ENCODE measurements around the gene CPN1.

The CPN1 gene

DNA sequence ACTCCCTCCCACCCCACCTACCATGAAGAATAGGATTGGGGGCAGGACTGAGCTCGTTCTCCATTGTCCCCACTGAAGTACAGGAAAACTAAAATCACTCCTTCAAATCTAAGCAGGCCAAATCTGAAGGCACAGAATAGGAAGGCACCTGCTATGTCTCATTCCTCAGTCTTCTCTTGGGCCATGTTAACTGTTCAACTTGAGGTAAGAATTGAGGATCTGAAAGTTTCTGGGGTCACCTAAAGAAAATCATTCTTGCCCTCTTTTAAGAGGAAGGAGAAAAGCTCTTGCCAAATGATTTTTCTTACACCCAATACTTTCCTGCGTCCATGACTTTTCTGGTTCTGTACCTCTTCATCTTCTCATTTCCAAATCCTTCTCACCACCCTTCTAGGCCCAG is 4.9 kb downstream of the CPN1 start:
- no peak for DNase-seq (ENCODE audit: low spot score)

DNA sequence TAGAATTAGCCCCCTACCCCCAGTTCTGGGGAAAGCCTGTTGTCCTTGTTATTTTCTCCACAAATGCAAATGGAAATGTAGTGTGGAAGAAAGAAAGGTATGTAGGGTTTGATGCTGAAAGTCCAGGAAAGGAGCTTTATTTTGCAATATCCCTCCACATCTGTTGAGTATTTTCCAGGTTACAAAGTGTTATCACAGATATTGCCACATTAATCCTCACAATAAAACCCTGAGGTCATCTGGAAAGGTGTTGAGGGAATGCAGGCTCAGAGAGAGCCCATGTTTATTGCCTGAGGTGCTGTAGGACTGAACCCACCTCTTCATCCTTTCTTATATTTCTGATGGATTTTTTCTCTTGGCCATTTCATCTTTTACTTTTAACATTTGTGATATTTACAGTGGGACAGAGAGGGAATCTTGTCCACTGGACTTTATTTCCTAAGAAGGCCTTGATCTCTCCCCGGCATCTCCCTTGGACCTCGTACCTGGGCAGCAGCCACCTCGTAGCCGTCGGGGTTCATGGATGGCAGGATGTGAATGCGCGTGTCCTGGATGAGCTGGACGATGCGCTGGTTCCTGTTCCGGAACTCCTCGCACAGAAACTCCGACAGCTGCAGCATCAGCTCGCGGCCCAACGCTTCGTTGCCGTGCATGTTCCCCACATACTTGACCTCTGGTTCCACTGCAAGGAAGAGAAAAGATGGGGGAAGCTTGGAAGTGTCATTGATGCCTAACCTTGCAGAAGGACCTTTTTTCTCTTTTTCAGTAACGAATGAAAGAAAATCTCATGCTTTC is 6.0 kb downstream of the CPN1 start:
- no peak for DNase-seq (ENCODE audit: low spot score)

DNA sequence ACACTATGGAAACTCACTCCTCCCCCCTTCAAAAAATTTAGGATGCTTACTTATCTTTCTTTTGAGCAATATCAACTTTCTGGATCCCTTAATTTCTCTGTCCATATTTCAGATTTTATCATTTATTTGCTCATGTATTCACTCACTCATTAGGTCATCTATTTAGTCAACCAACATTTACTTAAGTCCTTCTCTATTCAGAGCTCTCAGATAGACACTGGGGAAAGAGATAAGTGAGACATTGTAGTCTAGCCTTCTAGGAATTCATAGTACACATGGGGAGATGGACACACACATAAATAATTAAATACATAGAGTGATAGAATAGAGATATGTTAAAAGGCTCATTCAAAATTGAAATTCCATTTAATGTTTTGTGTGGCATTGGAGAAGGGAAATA is 9.2 kb downstream of the CPN1 start:
- DNase-seq (ENCODE audit: low spot score), result no peak

DNA sequence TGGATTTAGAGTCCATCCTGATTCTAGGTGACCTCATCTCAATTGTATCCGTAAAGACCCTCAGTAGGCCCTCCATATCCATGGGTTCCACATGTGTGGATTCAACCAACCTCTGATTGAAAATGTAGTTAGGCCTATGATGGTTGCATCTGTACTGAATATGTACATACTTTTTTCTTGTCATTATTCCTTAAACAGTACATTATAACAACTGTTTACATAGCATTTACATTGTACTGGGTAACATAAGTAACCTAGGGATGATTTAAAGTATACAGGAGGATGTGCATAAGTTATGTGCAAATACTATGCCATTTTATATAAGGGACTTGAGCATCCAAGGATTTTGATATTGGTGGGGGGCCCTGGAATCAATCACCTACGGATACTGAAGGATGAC is 10.1 kb downstream of the CPN1 start:
- DNase-seq (ENCODE audit: low spot score), result no peak

DNA sequence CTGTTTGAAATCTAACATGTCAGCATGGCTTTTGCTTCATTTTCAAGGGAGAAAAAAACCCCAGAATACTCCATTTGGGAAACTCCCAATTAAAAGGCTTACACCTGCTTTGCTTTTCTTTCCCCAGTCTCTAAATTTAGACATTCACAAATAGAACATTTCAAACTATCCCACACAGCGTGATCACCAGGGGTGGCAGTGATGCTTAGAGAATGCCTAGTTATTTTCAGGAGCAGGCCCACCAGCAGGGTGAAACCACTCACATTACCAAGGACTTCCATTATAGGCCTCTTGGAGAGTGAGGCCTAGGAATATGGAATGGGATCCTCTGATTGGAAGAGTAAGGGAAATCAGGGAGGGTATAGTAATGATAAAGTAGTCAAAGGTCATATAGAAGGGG is 14.2 kb downstream of the CPN1 start:
- DNase-seq (ENCODE audit: low spot score), result no peak

DNA sequence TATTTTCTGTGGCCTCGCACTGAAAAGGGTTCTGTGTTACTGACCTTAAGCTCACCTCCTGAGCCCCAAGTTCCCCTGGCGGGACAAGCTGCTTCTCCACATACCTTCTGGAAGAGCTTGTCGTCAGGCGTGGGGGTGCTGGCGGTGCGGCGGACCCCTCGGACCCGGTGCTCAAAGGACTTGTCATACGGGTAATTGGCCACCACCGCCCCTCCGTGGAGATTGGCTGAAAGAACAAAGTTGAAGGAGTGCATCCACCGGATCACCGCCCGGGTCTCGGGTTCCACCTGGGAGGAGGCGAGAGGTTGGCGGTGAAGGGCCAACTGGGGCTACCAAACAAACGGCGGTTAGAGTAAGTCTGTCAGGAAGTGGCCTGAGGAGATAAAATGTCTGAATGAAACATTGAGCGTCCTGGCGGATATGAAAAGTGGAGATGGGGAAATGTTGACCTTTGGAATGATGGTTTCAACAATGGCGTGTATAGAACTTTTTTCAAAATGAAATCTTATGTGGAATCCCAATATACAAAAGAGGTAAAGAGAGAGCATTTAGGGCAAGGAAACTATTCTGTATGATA is 16.5 kb downstream of the CPN1 start:
- DNase-seq (ENCODE audit: low spot score), result peak; percentile 45

DNA sequence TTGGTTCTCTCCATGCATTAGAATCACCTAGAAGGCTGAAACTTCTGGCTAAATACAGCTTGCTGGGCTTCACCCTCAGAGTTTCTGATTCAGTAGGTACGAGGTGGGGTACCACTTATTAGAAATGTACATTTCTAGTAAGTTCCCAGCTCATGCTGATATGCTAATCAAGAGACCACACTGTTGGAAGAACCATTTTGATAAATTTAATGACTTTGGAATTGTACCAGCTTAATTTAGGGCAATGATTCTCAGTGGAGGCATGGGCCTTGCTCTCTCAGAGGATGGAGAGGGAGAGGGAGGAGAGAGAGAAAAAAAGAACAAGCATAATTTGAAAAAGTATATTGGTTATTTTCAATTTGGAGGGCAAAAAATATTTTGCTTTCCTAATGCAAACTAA is 20.3 kb downstream of the CPN1 start:
- no peak for DNase-seq (ENCODE audit: low spot score)

DNA sequence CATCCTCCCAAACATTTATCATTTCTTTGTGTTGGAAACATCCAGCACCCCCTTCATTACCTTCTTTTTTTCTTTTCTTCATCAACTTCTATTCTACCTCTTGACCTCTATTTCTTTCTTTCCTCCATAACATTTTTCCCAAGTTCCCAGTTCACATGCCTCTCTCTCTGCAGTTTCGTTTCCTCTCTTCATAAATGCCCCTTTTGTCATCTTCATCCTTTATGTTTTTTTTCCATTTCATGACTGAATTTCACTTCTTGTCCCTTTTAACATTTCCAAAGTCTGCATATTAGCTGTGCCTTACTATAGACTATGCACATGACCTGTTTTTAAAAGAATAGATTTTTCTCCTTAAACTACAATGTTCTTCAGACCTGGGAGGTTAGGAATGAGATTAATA is 23.7 kb downstream of the CPN1 start:
- peak; percentile 28 for DNase-seq (ENCODE audit: low spot score)

DNA sequence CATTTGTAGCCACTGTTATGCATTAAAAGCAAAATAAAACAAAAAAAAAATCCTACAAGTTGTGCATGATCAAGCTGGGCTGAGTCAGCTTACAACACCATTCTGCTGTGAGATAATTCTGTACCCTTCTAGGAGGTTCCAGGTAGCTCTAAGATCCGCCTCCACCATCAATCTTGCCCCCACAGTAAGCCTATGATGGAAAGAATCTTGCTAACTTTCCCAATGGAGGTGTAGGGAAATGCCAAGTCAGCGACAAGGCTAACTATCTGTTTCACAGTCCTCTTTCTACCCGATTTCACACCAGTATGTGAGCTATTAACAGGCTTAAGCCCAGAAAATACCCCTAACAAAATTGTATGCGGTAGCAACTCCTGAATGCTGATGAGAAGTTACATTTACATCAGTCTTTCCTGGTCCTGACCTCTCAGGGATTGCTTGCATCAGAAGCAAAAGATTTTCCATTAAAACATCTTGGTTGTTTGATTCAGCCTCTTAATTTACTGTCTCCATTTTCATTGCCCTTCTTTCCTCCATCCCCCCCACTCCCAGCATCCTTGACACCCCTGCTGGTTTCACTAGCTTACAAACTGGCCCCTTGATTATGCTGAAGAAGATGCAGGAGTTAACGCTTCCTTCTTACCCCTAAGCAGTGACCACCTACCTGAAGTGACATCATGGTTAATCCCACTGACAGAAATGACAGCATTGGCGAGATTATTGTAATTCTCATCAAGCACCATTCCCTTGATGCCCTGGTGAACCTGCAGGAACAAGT is 27.8 kb downstream of the CPN1 start:
- no peak for DNase-seq (ENCODE audit: low spot score)

DNA sequence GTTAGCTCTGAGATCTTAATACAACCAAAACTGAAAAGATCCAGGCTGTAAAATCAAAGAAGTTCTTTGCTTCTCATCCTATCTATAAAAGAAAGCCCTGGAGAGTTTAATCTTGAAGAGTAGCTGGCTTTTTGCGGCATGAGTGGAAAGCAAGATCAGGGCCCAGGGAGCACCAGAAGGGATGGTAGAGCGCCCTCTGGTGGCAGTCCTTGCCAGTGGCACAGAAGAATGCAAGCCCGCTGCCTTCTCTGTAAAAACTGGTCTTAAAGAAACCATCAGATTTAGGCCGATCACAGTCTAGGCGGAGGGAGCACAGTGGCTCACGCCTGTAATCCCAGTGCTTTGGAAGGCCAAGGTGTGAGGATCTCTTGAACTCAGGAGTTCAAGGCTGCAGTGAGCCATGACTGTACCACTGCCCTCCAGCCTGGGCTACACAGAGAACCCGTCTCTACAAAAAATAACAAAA is 35.6 kb downstream of the CPN1 start:
- peak; percentile 44 for DNase-seq (ENCODE audit: low spot score)

DNA sequence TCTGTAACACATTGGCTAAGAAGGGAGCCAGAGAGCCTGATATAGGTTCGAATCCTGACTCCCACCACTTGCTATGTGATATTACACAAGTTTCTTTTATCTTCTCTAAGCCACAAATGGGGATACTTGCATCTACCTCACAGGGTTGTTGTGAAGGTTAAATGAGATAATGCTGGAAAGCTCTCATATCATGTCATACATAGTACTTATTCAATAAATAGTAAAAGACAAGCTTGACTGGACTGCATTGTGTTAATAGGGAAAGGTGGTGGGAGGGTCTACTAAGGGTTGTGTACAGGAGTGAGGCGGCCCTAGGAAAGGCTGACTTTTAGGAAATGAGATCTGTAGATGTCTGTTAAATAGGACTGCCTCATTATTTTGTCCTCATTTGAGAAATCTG is 36.1 kb downstream of the CPN1 start:
- no peak for DNase-seq (ENCODE audit: low spot score)

DNA sequence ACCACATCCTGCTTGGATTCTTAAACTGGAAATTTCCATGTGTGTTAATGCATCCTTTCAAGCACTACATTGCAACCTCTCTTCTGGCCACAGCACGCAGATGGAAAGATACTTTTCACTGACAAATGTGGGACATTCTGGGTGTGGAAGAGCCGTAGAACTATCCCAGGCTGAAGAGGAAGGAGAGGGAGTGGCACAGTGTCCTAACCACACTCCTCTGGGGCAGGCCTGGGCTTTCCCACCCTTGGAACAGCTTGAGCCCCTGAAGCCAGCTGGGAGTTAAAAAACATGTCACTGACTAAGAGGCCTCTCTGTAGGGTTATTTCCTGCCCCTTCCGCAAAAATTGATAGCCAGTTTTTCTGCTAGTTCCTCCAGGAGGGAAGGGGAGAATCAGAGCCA is 37.9 kb downstream of the CPN1 start:
- DNase-seq (ENCODE audit: low spot score), result no peak

DNA sequence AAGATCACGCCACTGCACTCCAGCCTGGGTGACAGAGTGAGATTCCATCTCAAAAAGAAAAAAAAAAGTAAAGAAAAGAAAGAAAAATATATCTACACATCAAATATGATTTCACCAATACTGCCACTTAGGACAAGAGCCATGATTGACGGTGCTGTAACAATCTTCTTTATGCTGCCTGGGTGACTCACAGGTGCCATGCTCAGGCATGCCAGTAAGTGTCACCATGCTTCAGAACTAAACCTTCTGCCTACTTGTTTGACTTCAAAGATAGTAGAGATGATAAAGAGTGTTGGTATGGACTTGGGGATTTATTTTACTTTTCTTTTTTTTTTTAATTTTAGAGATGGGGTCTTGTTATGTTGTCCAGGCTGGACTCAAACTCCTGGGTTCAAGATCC is 38.3 kb downstream of the CPN1 start:
- DNase-seq (ENCODE audit: low spot score), result no peak

DNA sequence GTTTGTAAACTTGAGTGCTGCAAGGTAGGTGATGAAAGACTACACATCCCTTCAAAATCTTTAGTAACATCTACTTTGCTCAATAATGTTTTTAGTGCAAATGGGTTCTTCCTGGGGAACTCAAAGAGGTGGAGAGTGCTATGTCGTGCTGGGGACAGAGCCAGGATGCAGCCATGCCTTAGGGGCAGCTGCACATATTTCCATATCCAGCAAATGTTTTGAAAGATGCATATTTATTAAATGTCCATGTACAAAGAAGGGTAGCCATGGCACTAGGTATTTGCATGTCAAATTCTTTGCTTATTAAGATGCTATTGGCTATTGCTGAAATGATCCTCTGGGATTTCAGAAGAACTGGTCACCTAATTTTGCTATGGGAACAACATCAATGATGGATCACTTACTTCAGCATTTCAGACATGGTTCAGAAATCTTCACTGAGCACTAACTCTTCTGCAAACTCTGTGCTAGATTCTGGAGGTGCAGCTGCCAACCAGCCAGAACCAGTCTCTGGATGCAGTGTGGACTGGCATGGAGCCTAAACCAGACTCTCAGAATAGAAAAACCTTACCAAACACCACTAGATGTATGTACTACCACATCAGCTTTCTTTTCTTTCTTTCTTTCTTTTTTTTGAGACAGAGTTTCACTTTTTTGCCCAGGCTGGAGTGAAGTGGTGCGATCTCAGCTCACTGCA is 40.2 kb downstream of the CPN1 start:
- no peak for DNase-seq (ENCODE audit: low spot score)

DNA sequence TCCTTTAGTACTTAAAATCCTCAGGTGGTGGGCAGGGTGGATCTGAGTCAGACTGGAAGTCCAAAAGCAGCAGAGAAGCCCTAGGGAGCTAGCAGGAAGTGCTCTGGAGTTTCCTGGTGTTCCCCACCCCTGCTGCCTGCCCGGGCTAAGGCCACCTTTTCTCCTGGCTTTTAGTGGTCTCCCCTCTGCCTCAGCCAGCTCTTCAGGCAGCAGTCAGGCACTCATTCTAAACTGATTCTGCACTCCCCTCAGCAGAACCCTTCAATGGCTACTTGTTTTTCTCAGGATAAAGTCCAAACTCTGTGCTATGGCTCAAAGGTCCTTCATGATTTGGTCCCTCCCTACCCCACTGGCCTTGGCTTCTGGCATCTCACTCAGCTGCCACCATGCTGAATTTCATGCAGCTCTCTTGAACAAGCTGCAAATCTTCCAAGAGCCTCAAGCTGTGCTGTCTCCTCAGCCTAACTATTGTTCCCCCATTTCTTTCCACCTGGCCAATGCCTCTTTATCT is 43.1 kb downstream of the CPN1 start:
- no peak for DNase-seq (ENCODE audit: low spot score)

DNA sequence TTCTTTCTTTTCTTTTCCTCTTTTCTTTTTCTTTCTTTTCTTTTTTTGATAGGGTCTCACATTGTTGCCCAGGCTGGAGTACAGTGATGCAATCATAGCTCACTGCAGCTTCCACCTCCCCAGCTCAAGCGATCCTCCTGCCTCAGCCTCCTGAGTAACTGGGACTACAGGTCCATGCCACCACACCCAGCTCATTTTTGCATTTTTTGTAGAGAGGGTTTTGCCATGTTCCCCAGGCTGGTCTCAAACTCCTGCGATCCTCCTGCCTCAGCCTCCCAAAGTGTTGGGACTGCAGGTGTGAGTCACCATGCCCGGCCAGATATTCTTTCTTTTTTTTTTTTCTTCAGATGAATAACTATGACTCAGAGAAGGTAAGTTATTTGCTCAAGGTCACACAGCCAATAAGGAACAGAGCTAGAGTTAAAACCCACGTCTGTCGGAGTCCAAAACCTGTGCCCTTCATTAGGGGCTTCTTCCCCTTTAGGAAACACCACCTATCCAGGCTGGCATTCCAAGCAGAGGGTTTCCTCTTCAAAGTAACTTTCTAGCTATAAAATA is 43.8 kb downstream of the CPN1 start:
- DNase-seq (ENCODE audit: low spot score), result no peak

DNA sequence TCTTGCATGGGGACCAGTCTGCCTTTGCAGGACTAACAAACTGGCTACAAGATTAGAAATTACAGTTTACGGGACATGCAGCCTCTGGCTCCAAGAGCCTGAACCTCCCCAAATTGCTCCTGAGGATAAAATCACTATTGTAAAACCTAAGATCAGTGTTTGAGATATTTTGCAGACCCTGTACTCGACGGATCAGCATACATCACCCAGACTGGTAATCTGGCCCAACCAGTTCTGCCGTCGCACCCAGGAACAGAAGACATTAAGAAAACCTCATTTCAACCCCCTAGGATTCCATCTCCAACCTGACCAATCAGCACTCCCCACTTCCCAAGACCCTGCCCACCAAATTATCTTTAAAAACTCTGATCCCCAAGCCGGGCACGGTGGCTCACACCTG is 44.8 kb downstream of the CPN1 start:
- no peak for DNase-seq (ENCODE audit: low spot score)

DNA sequence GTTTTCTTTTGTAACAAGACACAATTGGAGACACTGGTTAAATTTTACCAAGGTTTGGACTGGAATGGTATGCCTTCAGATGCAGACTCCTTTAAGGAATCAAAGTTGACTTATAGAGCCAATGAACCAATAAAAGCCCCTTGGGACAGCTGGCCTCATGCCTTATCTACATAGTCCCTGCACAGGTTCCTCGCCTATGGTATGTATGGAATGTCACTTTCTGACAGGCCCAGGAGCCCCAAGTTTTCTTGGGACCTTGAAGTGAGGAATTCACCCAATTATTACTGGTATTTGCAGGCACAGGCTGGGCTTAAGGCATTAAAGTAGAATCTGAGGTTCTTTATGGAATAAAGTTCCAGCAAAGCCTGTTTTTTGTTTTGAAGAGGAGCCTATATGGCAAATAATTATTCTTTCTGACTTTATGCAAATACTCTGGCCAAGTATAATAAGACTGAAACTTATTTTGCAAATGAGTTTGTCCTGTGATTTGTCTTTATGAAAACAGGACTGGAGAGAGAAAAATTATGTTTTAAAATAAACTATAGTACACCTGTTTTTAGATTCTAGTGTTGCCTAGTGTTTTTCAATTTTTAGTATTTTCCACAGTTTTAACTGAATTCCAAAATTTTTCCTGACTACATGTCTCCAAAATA is 47.8 kb downstream of the CPN1 start:
- no peak for DNase-seq (ENCODE audit: low spot score)

DNA sequence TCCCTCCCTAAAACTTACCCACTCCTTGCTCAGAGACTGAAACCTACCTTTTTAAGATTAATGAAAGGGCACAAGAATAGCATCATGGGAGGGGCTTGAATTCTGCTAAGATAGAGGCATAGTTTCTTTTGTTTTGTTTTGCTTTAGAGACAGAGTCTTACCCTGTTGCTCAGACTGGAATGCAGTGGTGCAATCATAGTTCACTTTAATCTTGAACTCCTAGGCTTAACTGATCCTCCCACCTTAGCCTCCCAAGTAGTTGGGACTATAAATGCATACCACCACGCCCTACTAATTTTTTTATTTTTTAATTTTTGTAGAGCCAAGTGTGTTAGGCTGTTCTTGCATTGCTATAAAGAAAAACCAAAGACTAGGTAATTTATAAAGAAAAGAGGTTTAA is 54.3 kb downstream of the CPN1 start:
- no peak for DNase-seq (ENCODE audit: low spot score)

DNA sequence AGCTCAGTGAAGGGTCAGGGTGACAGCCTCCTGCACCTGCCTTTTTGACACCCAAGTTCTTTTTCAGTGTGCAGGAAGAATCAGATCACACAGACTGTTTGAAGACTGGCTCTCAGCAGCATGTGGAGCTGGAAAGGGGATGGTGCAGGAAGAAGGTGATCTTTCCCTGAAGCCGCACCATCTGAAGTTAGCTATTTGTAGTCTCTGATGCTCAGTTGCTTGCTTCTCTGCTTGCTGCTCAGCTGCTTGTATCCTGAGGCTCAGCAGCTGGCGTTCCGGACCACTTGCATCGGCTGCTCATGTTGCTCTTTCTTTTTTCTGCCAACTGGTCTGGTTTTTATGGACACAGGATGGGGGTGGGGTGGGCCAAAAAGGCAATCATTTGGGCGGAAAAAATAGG is 56.1 kb downstream of the CPN1 start:
- DNase-seq (ENCODE audit: low spot score), result no peak

DNA sequence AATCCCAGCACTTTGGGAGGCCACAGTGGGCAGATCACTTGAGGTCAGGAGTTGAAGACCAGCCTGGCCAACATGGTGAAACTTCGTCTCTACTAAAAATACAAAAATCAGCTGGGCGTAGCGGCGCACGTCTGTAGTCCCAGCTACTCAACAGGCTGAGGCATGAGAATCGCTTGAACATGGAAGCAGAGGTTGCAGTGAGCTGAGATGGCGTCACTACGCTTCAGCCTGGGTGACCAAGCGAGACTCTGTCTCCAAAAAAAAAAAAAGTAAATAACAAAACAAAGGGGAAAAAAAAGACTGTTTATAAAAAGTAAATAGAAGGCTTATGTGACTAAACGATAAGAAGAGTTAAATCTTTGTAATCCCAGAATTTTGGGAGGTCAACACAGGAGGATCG is 56.9 kb downstream of the CPN1 start:
- no peak for DNase-seq (ENCODE audit: low spot score)

DNA sequence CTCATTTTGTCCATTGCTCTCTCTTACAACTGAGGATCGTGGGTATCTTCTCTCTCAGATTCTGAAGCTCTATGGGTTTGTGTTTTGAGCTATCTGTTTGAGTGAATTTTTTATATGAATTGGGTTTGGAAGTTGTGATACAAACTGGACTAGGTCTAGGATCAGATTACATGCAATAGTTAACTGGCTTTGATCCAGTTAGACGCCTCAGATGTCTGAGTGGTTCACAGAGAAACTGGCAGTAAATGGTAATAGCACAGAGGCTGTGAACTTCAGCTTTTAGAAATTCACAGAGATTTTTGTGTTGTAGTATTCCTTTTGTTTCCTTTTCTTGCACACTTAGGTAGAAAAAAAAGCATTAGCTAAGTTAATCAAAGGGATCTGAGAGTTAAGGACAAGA is 59.3 kb downstream of the CPN1 start:
- DNase-seq (ENCODE audit: low spot score), result no peak

Data from COLO829 (cell line).